OCI-LY7 (cell line): ENCODE results near the gene CLDN24. TPM values are rescaled to one million over a fixed set of nuclear protein-coding genes. Genes with fewer than 3 reads are reported as not detected.
"Not testable (repeated sequence)": the region's sequence is repeated elsewhere in the genome, so short reads cannot be mapped to it uniquely, and the experiment has no call there.

Experiments
- BruUV-seq: library from RNA; stranded (reverse); fragments of 400-500 nt; replicated peaks from 2 replicates; lab custom pipeline; 2021; lab: Mats Ljungman, UMichigan
- CTCF ChIA-PET: fragments of 300-600 bp; sonication (Branson Sonifier 250); formaldehyde crosslinking; loops from one replicate; lab custom pipeline; 2022; ENCODE audit warnings: antibody characterized with exemption; ENCODE audit not compliant: unreplicated experiment; lab: Charles Lee
- POLR2A ChIA-PET: fragments of 300-600 bp; sonication (Branson Sonifier 250); formaldehyde crosslinking; loops from one replicate; lab custom pipeline; 2022; ENCODE audit warnings: antibody characterized with exemption; lab: Charles Lee
- DNase-seq: peaks from one replicate; pipeline ENCODE4 v3.0.0-alpha.2; 2015; ENCODE audit warnings: low spot score
- H2AFZ ChIP-seq: fragments of 200-600 bp; sonication (generic), shearing (Covaris generic); 2 replicates; pipeline ENCODE4 v1.6.1; 2014; ENCODE audit warnings: mild to moderate bottlenecking, antibody characterized with exemption, low read length, moderate library complexity
- H3K27ac ChIP-seq: fragments of 200-600 bp; sonication (generic); 2 replicates; pipeline ENCODE4 v1.5.1; 2014; ENCODE audit warnings: mixed run types, low read depth, mild to moderate bottlenecking, moderate library complexity, low read length, inconsistent platforms; ENCODE audit not compliant: poor library complexity, severe bottlenecking
- H3K36me3 ChIP-seq: fragments of 200-600 bp; sonication (generic); 2 replicates; pipeline ENCODE4 v1.6.1; 2014; ENCODE audit warnings: mild to moderate bottlenecking, antibody characterized with exemption, low read length, moderate library complexity, mixed read lengths; ENCODE audit not compliant: insufficient read depth
- H3K4me1 ChIP-seq: fragments of 200-600 bp; sonication (generic); 2 replicates; pipeline ENCODE4 v1.5.1; 2014; ENCODE audit warnings: mild to moderate bottlenecking, low read length; ENCODE audit not compliant: insufficient read depth, poor library complexity, severe bottlenecking
- H3K4me2 ChIP-seq: fragments of 200-600 bp; sonication (generic); 2 replicates; pipeline ENCODE4 v1.6.1; 2014; ENCODE audit warnings: mild to moderate bottlenecking, low read length
- H3K4me3 ChIP-seq: fragments of 200-600 bp; sonication (generic); 2 replicates; pipeline ENCODE4 v1.5.1; 2014; ENCODE audit warnings: mild to moderate bottlenecking, low read depth, low read length; ENCODE audit not compliant: poor library complexity, severe bottlenecking
- H3K79me2 ChIP-seq: fragments of 200-600 bp; sonication (generic); 2 replicates; pipeline ENCODE4 v1.6.1; 2016; ENCODE audit warnings: low read depth, mild to moderate bottlenecking, low read length, moderate library complexity, mixed read lengths; ENCODE audit not compliant: insufficient read depth
- H3K9me2 ChIP-seq: fragments of 200-600 bp; sonication (generic); 2 replicates; pipeline ENCODE4 v1.6.1; 2016; ENCODE audit warnings: mild to moderate bottlenecking, low read length, mixed read lengths; ENCODE audit not compliant: insufficient read depth
- H3K9me3 ChIP-seq: fragments of 200-600 bp; sonication (generic); 2 replicates; pipeline ENCODE4 v1.6.1; 2014; ENCODE audit warnings: mild to moderate bottlenecking, mixed run types, low read length, mixed read lengths
- H4K20me1 ChIP-seq: fragments of 200-600 bp; sonication (generic); 2 replicates; pipeline ENCODE4 v1.6.1; 2014; ENCODE audit warnings: mild to moderate bottlenecking, antibody characterized with exemption, low read length, moderate library complexity, mixed read lengths; ENCODE audit not compliant: insufficient read depth
- EZH2phosphoT487 ChIP-seq: fragments of 200-600 bp; sonication (generic); IDR thresholded peaks from 2 replicates; pipeline ENCODE4 v1.6.1; 2018; ENCODE audit warnings: low read depth, borderline replicate concordance, mild to moderate bottlenecking, mixed run types, antibody characterized with exemption, low read length, moderate library complexity, mixed read lengths
- intact Hi-C: fragments of 100-400 bp; cut with micrococcal nuclease; formaldehyde crosslinking; loops from one replicate; pipeline ENCODE4 v1.10.0; 2022; ENCODE audit not compliant: unreplicated experiment
- total RNA-seq, 2 experiments: library from RNA; depleted of rRNA in 1 of 2; stranded (reverse); fragments of >200 nt in 1 of 2; shearing (Covaris generic) in 1 of 2; gene quantifications; 2 replicates each; pipeline ENCODE4 v1.2.3, GENCODE V29; 2014 to 2022
- TF ChIP-seq, protein P1 (sequence below): fragments of 200-600 bp; sonication (generic); conservative IDR thresholded peaks from 2 replicates; pipeline ENCODE4 v1.5.1; 2014; ENCODE audit warnings: mild to moderate bottlenecking, antibody characterized with exemption, low read length, moderate library complexity, mixed read lengths

Gene CLDN24
- total RNA-seq, 2 experiments from 2014 or later, result not detected

DNA sequence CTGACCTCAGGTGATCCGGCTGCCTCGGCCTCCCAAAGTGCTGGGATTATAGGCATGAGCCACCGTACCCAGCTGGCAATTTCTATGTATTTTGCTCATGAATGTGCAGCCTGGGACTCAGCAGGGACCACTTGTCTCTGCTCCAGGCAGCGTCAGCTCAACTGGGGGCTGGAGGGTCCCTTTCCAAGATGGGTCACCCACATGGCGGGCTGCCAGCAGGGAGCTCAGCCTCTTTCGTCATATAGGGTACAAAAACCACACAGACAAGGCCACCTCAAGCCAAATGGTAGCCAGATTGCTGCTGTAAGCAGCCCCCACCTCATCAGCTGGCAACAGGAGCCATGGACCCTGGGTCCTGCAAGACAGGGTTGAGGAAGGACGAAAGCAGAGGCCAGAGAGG lies 2.4 kb upstream of the CLDN24 start:
- H4K20me1 ChIP-seq, result no peaks in the 10 kb centered on the region
- TF ChIP-seq EZH2phosphoT487, result no peak
- TF ChIP-seq, protein P1, sequence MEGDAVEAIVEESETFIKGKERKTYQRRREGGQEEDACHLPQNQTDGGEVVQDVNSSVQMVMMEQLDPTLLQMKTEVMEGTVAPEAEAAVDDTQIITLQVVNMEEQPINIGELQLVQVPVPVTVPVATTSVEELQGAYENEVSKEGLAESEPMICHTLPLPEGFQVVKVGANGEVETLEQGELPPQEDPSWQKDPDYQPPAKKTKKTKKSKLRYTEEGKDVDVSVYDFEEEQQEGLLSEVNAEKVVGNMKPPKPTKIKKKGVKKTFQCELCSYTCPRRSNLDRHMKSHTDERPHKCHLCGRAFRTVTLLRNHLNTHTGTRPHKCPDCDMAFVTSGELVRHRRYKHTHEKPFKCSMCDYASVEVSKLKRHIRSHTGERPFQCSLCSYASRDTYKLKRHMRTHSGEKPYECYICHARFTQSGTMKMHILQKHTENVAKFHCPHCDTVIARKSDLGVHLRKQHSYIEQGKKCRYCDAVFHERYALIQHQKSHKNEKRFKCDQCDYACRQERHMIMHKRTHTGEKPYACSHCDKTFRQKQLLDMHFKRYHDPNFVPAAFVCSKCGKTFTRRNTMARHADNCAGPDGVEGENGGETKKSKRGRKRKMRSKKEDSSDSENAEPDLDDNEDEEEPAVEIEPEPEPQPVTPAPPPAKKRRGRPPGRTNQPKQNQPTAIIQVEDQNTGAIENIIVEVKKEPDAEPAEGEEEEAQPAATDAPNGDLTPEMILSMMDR, result no peak
- ChIA-PET CTCF (no interaction called here), POLR2A (interaction anchor here (0.6 kb wide), 1 partner anchor 58 kb away, joined by 11 read pairs; no protein-coding TSS in a partner anchor)
- intact Hi-C loops, result no loop called here
- no peak overlapping the region for H3K4me2 ChIP-seq
- no peak for DNase-seq
- no peak overlapping the region for H3K4me3 ChIP-seq
- H3K79me2 ChIP-seq, result no peaks in the 10 kb centered on the region
- H2AFZ ChIP-seq, result no peak overlapping the region
- no peaks in the 10 kb centered on the region for H3K4me1 ChIP-seq
- no peaks in the 10 kb centered on the region for H3K9me2 ChIP-seq
- BruUV-seq, result no TSS peak
- H3K36me3 ChIP-seq, result no peaks in the 10 kb centered on the region
- H3K9me3 ChIP-seq, result no peaks in the 10 kb centered on the region
- no peak overlapping the region for H3K27ac ChIP-seq

DNA sequence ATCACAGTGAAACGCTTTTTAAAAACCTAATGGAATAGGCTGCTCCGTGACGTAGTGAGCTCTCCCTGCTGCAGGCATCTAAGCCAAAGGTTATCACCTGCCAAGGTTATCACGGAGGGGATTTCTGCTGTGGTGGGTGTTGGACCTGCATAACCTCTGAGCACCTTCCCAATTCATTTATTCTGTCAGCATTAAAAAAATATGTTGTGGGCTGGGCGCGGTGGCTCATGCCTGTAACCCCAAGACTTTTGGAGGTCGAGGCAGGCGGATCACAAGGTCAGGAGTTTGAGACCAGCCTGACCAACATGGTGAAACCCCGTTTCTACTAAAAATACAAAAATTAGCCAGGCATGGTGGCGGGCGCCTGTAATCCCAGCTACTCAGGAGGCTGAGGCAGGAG lies 1.8 kb upstream of the CLDN24 start:
- H2AFZ ChIP-seq, H4K20me1 ChIP-seq, H3K27ac ChIP-seq, CTCF ChIA-PET, H3K9me3 ChIP-seq, H3K4me2 ChIP-seq, DNase-seq, H3K79me2 ChIP-seq, BruUV-seq, H3K4me1 ChIP-seq, H3K9me2 ChIP-seq, H3K36me3 ChIP-seq, H3K4me3 ChIP-seq, POLR2A ChIA-PET, intact Hi-C loops: not testable (repeated sequence)

DNA sequence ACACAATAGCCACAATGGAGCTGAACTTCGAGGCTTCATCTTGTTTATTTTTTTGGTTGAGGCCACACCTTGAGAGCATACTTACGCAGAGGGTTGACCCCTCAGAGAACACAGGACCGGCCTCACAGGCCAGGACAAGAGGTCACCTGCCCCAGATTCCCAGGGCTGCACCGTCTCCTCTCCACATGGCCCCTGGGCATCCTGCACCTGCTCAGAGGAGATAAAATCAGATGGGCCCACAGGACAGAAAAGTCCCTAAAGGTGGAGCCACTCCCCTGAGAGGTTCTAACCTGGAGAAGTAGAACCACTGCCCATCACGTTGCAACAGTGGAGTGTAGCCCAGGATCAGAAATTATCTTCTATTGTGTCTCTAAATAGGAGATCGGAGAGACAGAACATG lies 1.1 kb upstream of the CLDN24 start:
- Histone ChIP-seq H3K27ac (no peak overlapping the region), H3K79me2 (no peaks in the 10 kb centered on the region), H3K4me2 (no peak overlapping the region), H3K9me2 (no peaks in the 10 kb centered on the region), H4K20me1 (no peaks in the 10 kb centered on the region), H3K4me3 (no peak overlapping the region), H2AFZ (no peak overlapping the region), H3K4me1 (no peaks in the 10 kb centered on the region), H3K9me3 (no peaks in the 10 kb centered on the region), H3K36me3 (no peaks in the 10 kb centered on the region)
- TF ChIP-seq EZH2phosphoT487, result no peak
- TF ChIP-seq, protein P1, result no peak
- ChIA-PET CTCF (no interaction called here), POLR2A (interaction anchor here (0.6 to 0.8 kb wide), 2 partner anchors 286 to 669 kb away, joined by 3 read pairs; no protein-coding TSS in a partner anchor)
- intact Hi-C loops, result no loop called here
- no peak for DNase-seq
- BruUV-seq, result no TSS peak
